IPS-NIHi11 (cell line): ENCODE data around the gene KIF1A.
A peak's percentile ranks its signal among the peaks of the same experiment; 100 is the strongest.

Experiments used
- DNase-seq: peaks from one replicate; pipeline ENCODE4 v3.0.0; 2012; ENCODE audit warnings: mixed read lengths, low spot score

KIF1A gene

DNA sequence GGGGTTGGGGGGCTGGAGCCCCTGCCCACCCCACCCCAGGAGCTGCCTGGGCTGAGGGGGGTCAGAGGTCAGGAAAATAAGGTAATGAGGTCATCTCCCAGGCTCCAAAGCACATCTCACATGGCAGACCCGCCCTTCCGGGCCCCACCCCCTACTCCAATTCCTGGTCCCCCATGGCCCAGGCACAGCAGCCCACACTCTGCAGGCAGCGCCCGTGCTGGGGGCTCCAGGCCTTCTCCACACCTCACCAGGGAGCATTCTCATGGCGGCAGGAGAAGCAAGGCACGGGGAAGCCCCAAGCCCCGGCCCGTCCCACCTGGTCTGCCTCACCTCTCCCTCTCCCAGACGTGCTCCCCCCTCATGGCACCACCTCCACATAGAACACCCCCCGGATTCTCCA is 84.5 kb downstream of the KIF1A start:
- DNase-seq: no peak

DNA sequence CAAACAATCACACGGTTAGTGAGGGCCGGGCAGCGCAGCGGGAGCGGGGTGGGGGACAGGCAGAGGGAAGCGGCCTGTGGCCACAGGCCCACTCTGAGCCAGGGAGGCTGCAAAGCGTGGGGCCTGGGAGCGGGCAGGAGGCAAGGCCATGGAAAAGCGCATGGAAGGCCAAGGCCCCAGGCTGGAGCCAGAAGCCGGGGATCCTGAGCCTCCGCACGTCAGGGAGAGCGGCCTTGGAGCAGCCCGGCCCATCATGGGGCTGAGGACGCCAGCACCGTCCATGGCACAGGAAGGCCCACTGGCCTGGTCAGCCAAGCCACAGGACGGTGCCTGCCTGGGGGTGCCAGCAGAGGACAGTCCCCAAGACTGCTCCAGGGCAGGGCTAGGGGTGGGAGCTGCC is 85.3 kb downstream of the KIF1A start:
- DNase-seq: no peak

DNA sequence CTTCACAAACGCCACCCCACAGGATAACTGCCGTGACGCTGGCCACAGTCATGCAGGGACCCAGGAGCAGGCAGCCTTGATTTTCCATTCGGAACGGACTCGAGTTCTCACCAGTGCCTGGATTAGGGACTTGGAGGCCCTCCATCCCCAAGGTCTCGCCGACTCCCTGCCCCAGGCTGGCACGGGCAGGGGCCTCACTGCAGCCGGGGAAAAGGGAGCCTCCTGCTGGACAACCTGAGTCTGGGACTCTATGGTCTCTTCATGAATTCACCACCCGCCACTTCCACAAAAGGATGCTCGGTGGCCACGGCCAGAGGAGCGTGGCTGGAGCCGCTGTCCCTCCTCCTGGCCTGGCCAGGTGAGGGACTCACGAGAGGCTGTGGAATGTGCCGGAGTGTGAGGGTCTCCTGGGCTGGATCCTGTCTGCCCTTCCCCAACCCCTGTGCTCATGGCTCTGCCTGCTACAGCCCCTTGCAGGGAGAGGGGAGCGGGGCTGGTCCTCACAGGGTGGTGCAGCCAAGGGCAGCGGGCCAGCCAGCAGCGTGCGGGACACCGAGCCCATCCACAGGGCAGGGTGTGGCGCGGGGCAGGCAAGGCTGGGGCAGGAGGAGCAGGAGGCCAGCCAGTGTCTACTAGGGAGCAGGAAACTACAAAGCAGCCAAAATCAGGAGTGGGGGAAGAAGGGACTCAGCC is 86.1 kb downstream of the KIF1A start:
- peak; percentile 64 for DNase-seq

DNA sequence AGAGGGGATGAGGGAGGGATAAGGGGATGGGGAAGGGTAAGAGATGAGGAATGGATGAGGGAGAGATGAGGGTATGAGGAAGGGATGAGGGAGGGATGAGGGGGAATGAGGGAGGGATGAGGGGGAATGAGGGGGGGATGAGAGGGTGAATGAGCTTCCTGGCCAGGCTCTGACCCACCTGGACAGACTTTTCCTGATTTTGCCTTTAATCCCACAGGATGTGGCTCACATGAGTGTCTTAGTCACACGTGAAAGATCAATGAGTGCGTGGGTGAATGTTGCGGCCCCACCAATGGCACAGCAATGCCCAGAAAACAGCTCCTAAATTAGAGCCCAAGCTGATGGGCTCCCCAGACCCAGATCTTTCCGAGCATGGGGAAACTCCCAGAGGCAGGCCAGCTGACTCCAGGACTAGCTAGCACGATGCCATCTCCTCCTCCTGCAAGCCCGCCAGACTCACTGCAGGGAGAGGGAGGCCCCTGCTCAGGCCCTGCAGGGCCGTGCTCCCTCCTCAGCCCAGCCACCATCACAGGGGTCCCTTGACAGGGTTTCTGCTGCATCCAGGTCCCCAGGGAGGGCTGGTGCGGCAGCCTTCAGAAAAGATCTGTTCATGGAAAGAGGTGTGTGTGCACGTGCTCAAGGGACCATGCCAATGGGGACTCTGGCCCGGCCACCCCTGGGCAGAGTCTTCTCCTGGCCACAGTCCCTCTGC is 87.0 kb downstream of the KIF1A start:
- no peak for DNase-seq

DNA sequence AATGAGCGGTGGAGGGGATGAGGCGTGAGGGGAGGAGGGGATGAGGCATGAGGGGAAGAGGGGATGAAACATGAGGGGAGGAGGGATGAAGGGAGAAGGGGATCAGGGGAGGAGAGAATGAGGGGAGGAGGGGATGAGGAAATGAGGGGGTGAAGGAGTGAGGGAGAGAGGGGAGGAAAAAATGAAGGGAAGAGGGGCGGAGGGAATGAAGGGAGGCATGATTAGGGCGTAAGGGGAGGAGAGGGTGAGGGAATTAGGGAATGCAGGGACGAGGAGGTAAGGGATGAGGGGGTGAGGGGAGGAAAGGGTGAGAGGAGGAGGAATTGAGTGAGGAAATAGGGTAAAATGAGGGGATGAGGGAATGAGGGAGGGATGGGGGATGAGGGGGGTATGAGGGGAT is 87.8 kb downstream of the KIF1A start:
- no peak for DNase-seq

DNA sequence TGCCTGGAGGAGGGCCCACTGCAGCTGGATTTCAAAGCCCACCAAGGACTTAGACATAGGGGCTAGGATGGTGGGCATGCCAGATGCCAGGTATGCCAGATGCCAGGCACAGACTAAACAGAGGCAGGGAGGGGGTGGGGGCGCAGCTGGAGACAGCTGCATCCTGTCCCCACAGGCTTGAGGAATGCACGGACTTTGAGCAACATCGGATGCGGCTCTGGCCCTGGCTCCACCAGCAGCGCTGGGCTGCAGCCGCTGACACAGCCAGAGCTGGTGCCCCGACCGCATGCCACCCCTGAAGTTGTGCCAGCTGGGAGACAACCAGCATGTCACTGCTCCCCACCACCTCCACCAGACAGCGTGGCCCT is 88.9 kb downstream of the KIF1A start:
- no peak for DNase-seq

DNA sequence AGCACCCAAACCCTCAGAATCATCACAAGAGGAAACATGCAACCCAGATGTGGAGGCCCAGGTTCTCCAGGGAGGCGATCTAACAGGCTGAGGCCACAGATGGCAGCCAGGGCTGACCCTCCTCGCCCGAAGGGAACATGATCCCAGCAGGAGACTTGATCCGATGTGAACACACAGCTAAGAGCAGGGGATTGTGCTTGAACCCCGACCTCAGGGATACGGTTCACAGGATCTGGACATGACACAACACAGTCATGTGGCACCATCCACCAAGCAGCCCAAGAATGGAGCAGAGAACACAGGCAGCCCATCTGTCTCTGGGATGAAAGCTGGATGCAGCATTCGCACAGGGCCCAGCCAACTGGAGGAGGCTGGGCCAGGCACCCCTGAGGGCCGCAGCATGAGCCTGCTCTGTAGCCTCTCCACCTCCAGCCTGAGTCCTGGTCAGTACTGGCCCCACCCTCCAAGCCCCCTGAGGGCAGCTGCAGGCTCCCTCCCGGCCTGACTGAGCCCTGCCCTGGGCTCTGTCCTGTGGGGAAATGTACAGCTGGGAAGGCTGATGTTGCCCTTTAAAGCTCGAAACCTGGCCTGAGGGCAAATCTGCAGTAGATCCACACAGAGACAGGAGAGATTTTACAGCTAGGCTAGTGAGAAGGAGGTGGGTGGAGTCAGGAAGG is 89.4 kb downstream of the KIF1A start:
- DNase-seq: no peak

DNA sequence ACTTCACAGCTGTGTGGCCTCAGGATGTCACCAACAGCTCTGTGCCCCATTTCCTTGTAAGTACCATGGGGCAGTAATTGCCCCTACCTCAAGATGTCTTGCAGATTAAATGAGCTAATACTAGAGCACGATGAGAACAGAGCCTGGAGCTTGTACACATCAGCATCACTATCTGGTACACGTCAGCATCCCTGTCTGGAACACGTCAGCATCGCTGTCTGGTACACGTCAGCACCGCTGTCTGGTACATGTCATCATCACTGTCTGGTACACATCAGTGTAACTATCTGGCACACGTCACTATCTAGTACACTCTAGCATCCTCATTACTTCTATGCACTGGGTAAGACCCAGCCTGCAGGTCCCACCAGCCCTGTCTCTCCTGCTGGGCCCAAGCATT is 91.2 kb downstream of the KIF1A start:
- DNase-seq: no peak

DNA sequence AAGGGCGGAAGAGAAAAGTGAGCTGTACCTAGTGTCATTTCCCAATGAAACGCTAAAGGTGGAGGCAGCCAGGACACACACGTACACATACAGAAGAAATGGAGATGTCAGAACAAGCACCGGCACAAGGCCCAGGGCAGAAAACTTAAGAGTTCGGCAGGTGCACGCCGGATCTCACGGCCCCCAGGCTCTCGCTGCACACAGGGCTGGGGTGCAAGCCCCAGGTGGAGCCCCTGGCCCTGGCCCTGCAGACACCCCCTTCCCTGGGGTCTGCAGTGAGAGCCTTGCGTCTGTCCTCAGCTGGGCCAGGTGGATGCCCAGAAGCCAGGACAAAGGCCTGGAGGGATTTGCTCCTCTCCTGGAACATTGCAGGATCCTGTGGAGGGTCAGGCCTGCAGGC is 91.7 kb downstream of the KIF1A start:
- DNase-seq: no peak

DNA sequence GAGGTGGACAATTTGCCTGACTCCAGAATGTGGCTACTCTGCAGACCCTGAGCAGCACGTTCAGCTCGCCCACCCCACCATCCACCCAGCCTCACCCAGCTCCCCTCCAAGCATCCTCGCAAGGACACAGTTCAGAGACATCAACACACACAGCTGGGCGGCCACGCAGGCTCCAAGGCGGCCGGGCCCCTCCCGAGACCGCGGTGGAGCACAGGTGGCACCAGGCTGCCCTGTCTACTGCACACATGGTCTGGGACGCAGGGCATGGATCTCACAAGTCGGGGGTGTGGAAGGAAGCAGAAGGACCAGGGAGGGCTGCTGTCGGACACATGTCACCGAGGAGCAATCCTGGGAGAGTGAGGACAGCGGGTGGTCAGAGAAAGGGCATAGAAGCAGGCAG is 92.1 kb downstream of the KIF1A start:
- DNase-seq: no peak

DNA sequence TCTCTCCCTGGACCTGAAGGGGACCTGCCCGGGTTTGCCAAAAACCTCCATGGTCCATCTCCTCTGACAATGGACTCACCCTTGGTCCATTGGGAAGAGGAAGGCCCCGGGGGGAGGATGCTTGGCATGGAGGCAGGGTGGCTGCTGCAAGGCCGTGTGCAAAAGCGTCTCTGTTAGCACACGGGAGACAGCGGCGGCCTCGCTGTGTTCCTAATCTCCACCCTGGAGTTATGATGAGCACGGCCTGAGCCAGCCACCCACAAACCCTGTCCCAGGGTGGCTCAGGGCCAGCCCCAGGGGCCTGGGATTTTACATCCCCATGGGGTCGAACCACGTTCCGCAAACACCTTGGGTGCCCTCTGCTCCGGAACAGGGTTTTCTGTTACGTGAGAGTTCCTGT is 92.6 kb downstream of the KIF1A start:
- no peak for DNase-seq

DNA sequence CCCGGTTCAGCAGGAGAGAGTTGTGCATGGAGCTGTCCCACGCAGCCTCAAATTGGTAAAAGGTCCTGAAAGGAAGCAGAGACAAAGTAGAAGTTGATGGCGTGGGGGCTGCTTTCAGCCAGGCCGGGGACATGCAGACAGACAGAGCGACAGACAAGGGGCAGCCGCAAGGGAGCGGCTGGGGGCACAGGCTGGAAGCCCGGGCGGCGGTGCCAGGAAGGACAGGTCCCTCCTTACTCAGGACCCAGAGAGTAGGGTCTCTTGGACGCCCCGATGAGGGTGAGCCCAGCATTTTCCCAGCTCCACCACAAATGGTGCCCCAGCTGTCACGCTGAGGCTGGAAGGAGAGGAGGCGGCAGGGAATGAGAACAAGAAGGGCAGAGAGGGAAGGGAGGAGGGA is 93.1 kb downstream of the KIF1A start:
- no peak for DNase-seq

DNA sequence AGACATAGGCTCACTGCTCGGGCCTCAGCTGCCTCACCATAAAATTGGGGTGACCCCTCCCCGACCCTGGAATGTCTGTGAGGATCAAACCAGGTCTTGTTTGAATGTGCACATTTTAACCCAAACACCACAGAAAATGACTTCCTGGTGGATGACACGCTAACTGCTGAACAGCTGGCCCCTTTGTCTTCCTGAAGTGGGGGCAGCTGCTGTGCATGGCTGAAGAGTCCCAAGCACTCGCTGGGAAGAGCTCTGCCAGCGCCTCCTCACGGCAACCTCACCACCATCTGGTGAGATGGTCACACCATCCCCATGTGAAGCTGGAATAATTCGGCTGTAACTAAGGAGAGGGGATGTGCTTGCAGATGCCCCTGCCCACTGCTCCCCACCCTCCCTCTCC is 94.3 kb downstream of the KIF1A start:
- no peak for DNase-seq

DNA sequence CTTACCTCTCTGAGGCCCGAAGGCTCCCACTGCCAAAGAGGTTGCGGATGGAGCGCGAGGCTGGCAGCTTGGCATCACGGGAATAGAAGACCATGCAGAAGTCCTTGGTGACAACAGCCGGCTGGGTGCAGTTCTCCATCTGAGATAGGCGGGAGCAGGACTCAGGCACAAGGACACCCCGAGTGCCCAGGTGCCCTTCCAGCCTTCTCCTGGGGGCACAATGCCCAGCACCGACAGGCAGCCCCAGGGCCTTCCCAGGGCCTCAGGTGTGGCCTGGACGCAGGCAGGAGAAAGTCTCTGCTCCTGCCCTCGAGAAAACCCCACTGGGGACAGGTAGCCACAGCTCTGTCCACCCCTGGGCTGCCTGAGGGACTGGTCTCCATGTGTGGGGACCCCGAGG is 94.8 kb downstream of the KIF1A start:
- DNase-seq: no peak

DNA sequence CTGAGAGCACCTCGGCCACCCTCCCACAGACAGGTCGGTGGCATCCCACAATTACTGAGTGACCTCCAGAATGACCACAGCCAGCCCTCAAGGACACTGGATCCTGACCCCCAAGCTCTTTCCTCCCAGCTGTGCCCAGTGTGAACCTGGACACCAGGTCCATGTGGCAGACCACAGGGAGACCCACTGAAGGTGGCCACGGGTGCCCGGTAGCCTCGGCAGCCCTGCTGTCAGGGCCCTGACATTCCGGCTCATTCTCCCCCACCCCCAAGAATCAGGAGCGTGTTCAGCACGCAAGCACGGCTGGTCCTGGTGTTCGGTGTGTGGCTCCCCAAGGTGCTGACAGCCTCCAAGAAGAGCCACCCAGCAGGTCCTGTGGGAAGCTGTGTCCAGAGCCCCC is 95.6 kb downstream of the KIF1A start:
- no peak for DNase-seq

DNA sequence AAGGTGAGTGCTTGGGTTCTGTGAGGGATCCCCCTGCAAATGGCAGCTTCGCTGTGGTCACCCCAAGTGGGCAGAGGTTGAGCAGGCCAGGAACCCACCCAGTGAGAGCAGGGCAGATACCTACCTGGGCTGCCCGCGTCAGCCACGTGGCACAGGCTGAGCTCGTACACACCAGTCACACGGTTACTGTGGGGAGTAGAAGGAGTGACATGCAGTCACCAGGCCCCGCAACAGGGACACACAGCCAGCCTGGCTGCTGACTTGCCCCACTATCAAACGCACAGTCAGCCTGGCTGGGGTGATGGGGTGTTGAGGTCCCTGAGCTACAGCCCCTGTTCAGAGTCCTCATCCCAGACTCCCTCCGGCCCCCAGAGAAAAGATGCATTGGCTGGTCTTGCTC is 96.2 kb downstream of the KIF1A start:
- no peak for DNase-seq

DNA sequence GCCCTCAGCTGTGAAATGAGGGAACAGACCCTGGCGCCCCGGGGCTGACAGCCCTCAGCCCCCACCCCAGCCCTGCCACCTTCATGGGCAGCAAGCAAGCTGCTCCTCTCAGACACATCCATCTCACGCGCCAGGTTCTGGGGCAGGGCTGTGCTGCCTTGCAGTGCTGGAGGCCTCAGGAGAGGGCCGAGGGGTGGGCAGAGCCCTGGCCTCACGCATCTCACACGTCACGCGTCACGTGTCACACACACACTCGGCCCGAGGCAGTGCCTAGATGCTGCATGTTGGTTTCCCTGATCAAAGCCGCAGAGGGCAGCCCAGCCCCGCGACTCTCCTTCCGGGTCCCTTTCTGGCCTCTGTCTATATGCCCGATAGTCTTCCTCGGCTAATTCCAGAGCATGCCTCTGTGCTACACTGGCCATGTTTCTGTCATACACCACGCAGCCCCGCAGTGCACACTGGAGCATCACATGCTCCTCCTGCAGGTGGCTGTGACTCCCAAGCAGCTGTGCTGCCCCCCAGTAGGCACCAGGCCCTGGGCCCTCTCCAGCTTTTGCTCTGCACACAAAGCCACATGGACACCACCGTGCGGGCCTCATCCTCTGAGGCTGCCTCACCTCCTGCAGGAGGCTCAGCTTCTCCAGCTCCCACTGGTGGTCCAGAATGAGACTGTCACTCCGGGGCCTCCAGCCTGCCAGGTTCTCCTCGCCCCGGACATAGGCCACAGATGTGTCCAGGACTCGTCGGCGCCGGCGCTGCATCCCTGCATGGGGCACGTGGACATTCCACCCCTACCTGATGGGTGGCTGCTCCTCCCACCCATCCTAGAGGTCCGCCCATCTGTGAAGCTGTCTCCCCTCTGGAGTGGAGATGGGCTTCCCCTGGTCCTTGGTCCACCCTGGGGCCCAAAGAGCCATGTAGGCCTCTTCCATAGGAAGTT is 97.0 kb downstream of the KIF1A start:
- DNase-seq: no peak

DNA sequence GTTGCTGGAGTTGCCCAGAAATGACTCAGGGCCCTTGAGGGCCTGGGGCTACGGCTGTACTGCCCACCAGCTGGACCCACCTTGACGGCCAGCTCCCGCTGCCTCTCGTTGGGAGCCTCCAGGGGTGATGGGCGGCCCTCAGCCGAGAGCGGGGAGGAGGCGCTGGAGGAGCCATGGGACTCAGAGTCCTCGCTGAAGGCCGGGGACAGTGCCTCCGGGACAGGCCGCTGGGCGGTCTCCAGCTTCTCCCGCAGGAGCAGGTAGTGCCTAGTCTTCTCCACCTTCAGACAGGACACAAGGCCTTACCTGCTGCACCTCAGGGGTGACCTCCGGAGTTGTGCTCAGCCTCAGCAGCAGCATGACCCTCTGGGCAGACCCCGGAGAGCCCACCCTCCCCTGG is 97.6 kb downstream of the KIF1A start:
- no peak for DNase-seq

DNA sequence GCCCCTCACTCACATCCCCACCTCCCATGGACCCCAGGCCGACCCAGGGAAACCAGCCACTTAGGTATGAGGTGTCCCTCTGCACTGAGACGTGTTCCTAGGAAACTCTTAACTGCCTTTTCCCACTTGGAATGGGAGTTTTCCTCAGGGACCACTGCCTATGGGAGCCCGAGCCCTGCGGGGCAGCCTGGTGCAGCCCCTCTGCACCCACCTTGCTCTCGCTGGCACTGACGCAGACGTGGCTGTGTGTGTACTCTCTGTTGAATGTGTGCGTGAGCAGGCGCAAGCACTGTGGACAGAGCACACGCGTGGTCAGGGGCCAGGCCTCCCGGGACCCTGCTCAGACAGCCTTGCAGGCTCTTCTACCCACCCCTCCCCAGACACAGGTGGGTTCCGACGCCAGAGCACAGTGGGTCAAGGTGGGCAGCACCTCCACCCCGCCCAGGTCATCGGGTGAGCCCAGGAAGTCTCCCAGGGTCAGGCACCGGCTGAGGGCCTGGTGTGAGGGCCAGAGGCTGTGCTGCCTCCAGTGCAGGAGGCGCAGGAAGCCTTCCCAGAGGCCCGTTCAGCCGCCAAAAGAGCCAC is 98.3 kb downstream of the KIF1A start:
- no peak for DNase-seq

DNA sequence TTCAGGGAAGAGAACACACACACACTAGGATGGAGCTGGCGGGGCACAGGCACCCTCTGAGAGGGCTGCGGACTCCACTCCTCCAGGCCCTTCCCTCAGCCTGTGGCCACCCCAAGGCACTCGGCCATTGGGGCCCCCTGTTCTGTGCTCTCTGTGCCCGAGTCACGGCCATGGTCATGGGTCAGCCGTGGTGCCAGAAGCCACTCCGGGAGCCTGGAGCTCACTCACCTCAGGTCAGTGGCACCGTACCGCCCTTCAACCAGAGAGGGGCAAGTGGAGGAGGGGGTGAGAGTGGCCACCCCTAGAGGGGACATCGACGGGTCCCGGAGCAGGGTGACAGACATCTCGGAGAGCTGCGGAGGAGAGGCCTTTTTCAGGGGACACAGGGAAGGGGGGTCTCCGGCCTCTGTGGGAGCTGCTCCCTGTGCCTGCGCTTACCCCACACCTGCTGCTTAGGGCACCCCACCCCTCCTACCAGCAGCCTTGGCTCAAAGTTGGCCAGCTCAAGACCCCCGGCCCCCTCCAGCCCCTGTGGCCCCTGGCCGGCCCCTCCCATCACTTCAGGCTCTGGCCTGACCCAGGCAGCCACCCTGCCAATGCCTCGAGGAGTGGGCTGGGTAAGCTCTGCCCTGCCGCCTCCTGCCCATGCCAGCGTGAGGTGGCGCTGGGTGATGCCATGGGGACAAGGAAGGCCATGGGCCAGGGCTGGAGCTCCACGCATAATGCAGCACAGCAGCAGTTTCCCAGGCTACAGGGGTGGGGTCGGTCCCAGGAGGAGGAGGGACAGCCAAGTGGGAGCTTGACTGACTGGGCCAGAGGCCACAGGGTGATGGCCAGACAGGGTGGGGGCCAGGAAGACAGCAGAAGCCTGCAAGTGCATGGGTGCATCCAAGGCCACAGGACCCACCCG is 99.1 kb downstream of the KIF1A start:
- DNase-seq: no peak
